Measurements from ENCODE around the gene PDZD2. TPM values are rescaled to one million over a fixed set of nuclear protein-coding genes. Genes with fewer than 3 reads are reported as not detected.

The PDZD2 gene
- total RNA-seq, 2 donors from 2014 or later: 6.6 to 14.6 TPM

- H3K27ac ChIP-seq (ENCODE audit: low read depth, low read length): no peak overlapping the region
- H3K27me3 ChIP-seq (ENCODE audit: control insufficient read depth, insufficient read depth, low read length, poor library complexity, severe bottlenecking): no peaks in the 10 kb centered on the region
- H3K36me3 ChIP-seq (ENCODE audit: control insufficient read depth, insufficient read depth, low read length): no peaks in the 10 kb centered on the region
- H3K4me3 ChIP-seq (ENCODE audit: low read length): no peak overlapping the region
- Mint-ChIP-seq H3K4me3 (no peak overlapping the region), H3K27ac (no peak overlapping the region), H3K9me3 (peaks cover 1% of the 10 kb centered on the region), H3K27me3 (ENCODE audit: insufficient read depth) (no peaks in the 10 kb centered on the region), H3K4me1 (peaks cover 8% of the 10 kb centered on the region), H3K36me3 (ENCODE audit: low read depth) (no peaks in the 10 kb centered on the region)
- H3K9me3 ChIP-seq (ENCODE audit: control insufficient read depth, low read length): no peaks in the 10 kb centered on the region
- no peak for DNase-seq
- whole genome bisulfite sequencing, 2 experiments (ENCODE audit: insufficient coverage in 1 of 2, insufficient read length in 1 of 2): 93 to 100% methylated on average over 1 to 2 of the region's 2 CpGs
- TF ChIP-seq CTCF (conservative IDR thresholded peaks at IDR 0.05): no peak
- H3K4me1 ChIP-seq (ENCODE audit: control insufficient read depth, insufficient read depth, low read length): no peaks in the 10 kb centered on the region
- no peak overlapping the region for H3K9ac ChIP-seq (ENCODE audit: extremely low read depth, low read length, poor library complexity, severe bottlenecking)
These were observed 27.9 kb upstream of the PDZD2 start for GRCh38 chr5:31611002-31611401.

- Histone ChIP-seq H3K4me3 (ENCODE audit: low read length) (no peak overlapping the region), H3K9ac (ENCODE audit: extremely low read depth, low read length, poor library complexity, severe bottlenecking) (no peak overlapping the region), H3K27me3 (ENCODE audit: control insufficient read depth, insufficient read depth, low read length, poor library complexity, severe bottlenecking) (no peaks in the 10 kb centered on the region), H3K9me3 (ENCODE audit: control insufficient read depth, low read length) (no peaks in the 10 kb centered on the region), H3K36me3 (ENCODE audit: control insufficient read depth, insufficient read depth, low read length) (no peaks in the 10 kb centered on the region), H3K4me1 (ENCODE audit: control insufficient read depth, insufficient read depth, low read length) (peaks cover 6% of the 10 kb centered on the region), H3K27ac (ENCODE audit: low read depth, low read length) (no peak overlapping the region)
- H3K9me3 Mint-ChIP-seq: peaks cover 3% of the 10 kb centered on the region
- H3K27me3 Mint-ChIP-seq (ENCODE audit: insufficient read depth): no peaks in the 10 kb centered on the region
- no peak overlapping the region for H3K4me3 Mint-ChIP-seq
- WGBS, 2 experiments (ENCODE audit: insufficient coverage in 1 of 2, insufficient read length in 1 of 2): 90 to 100% methylated on average over 1 of the region's 1 CpG
- no peak for DNase-seq
- H3K4me1 Mint-ChIP-seq: peaks cover 16% of the 10 kb centered on the region
- H3K36me3 Mint-ChIP-seq (ENCODE audit: low read depth): no peaks in the 10 kb centered on the region
- TF ChIP-seq CTCF (conservative IDR thresholded peaks at IDR 0.05): no peak
- no peak overlapping the region for H3K27ac Mint-ChIP-seq
These were observed 25.3 kb upstream of the PDZD2 start for GRCh38 chr5:31613651-31614050.

- Histone ChIP-seq H3K27me3 (ENCODE audit: control insufficient read depth, insufficient read depth, low read length, poor library complexity, severe bottlenecking) (no peaks in the 10 kb centered on the region), H3K4me1 (ENCODE audit: control insufficient read depth, insufficient read depth, low read length) (peaks cover 6% of the 10 kb centered on the region), H3K4me3 (ENCODE audit: low read length) (no peak overlapping the region), H3K9ac (ENCODE audit: extremely low read depth, low read length, poor library complexity, severe bottlenecking) (no peak overlapping the region), H3K36me3 (ENCODE audit: control insufficient read depth, insufficient read depth, low read length) (no peaks in the 10 kb centered on the region), H3K27ac (ENCODE audit: low read depth, low read length) (no peak overlapping the region), H3K9me3 (ENCODE audit: control insufficient read depth, low read length) (no peaks in the 10 kb centered on the region)
- peak; percentile 30 for TF ChIP-seq CTCF (conservative IDR thresholded peaks at IDR 0.05)
- Mint-ChIP-seq H3K27ac (no peak overlapping the region), H3K9me3 (peaks cover 3% of the 10 kb centered on the region), H3K27me3 (ENCODE audit: insufficient read depth) (no peaks in the 10 kb centered on the region), H3K36me3 (ENCODE audit: low read depth) (no peaks in the 10 kb centered on the region), H3K4me1 (peaks cover 20% of the 10 kb centered on the region), H3K4me3 (no peak overlapping the region)
- peak; percentile 54 for DNase-seq
- 77 to 78% methylated on average over 9 to 11 of the region's 11 CpGs for WGBS, 2 experiments (ENCODE audit: insufficient coverage in 1 of 2, insufficient read length in 1 of 2)
These were observed 24.5 kb upstream of the PDZD2 start for GRCh38 chr5:31614151-31615020.
